Omental fat pad (tissue), 4 donors: Measurements from ENCODE around the gene BCAS4. TPM values are rescaled to one million over a fixed set of nuclear protein-coding genes. Genes with fewer than 3 reads are reported as not detected.

Experiments used
- ATAC-seq: fragments of 150-250 bp; one replicate; pipeline ENCODE4 v1.9.1; 2016; ENCODE audit warnings: mild to moderate bottlenecking, moderate library complexity; ENCODE audit not compliant: low FRiP score
- DNase-seq: peaks from one replicate; pipeline ENCODE4 v3.0.0-alpha.2; 2019; ENCODE audit warnings: low spot score
- total RNA-seq, 4 donors: library from RNA; depleted of rRNA; stranded (reverse); fragments of >200 nt; gene quantifications; one replicate each; pipeline ENCODE4 v1.1.0, GENCODE V29; 2016
- TF ChIP-seq, protein P1 (sequence below), 3 donors: fragments of 450-650 bp; IDR thresholded peaks; one replicate each; pipeline ENCODE4 v1.5.1; 2016 to 2017; ENCODE audit warnings: antibody characterized with exemption in 3 of 3, mild to moderate bottlenecking in 3 of 3, moderate library complexity in 2 of 3

The BCAS4 gene
- total RNA-seq, 4 donors from 2014 or later = 1.4 to 6.5 (median 3.1) TPM

GRCh38 chr20:50854506-50855249, 59.8 kb downstream of the BCAS4 start:
- DNase-seq (no peak), ATAC-seq (no peak)
- TF ChIP-seq, protein P1, sequence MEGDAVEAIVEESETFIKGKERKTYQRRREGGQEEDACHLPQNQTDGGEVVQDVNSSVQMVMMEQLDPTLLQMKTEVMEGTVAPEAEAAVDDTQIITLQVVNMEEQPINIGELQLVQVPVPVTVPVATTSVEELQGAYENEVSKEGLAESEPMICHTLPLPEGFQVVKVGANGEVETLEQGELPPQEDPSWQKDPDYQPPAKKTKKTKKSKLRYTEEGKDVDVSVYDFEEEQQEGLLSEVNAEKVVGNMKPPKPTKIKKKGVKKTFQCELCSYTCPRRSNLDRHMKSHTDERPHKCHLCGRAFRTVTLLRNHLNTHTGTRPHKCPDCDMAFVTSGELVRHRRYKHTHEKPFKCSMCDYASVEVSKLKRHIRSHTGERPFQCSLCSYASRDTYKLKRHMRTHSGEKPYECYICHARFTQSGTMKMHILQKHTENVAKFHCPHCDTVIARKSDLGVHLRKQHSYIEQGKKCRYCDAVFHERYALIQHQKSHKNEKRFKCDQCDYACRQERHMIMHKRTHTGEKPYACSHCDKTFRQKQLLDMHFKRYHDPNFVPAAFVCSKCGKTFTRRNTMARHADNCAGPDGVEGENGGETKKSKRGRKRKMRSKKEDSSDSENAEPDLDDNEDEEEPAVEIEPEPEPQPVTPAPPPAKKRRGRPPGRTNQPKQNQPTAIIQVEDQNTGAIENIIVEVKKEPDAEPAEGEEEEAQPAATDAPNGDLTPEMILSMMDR (IDR thresholded peaks at IDR 0.05) = no peak

DNA sequence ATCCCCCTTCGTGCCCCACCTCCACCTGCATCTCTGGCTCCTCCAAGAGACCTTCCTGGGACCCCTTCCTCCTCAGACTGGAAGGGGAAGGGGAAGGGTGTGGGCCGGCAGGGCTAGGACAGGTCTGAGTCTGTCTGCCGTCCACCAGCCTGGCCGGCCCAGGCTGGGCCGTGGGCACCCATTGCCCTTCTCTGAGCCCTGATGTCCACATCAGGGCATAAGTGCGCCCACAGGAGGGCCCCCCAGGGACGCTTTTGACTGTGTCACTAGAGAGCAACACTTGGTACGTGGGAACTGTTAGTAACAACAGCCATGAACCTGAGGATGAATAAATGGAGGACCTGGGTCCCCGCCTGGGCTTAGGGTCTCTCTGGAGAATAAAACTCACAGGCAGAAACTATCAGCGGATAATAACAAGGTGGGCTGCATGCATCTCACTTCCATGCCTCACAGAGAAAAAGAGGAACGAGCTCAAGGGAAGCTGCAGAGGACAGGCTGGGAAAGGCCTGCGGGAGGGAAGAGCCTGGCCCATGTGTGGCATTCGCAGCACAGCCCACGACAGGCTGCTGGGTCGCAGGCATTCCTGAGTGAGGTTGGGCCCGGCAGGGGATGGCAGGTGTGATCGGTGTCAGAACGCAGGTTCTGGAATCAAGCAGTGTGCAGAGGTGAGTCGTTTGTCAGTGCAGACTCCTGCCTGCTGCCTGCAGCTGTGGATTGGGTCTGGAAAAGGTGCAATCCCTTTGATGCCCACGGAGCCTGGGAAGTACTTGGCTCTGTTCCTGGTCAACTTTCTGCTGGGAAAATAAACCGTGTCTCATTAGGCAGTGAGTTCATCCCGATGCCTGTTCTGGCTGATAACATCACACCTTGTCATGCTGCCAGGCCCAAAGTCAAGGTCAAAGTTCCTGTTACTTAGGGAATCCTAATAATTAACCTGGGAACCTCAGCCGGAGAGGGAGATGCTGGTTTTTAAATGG, 60.9 kb downstream of the BCAS4 start:
- ATAC-seq (no peak), DNase-seq (no peak)
- TF ChIP-seq, protein P1 (IDR thresholded peaks at IDR 0.05) = no peak

- DNase-seq (no peak), ATAC-seq (no peak)
- TF ChIP-seq, protein P1 (IDR thresholded peaks at IDR 0.05) = no peak
Observed at GRCh38 chr20:50856475-50857041, 61.7 kb downstream of the BCAS4 start.

DNA sequence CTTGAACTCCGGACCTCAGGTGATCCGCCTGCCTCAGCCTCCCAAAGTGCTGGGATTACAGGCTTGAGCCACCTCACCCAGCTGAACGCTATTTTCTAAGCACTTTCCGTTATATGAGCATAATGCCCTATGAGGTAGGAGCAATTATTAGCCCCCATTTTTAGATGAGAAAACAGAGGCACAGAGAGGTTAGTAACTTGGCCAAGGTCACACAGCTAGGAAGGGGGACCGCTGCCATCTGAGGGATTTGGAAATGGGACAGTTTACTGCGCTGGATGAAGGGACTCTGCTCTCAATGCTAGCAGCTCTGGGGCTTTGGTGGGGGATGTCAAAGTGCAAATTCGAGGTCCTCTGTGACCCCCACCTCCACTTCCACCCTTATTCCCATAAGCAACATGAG, 62.5 kb downstream of the BCAS4 start:
- TF ChIP-seq, protein P1 (IDR thresholded peaks at IDR 0.05) = no peak
- no peak for ATAC-seq
- DNase-seq = no peak

- ATAC-seq (no peak), DNase-seq (no peak)
- TF ChIP-seq, protein P1 (IDR thresholded peaks at IDR 0.05) = no peak
Observed at GRCh38 chr20:50858525-50858924, 63.7 kb downstream of the BCAS4 start.

DNA sequence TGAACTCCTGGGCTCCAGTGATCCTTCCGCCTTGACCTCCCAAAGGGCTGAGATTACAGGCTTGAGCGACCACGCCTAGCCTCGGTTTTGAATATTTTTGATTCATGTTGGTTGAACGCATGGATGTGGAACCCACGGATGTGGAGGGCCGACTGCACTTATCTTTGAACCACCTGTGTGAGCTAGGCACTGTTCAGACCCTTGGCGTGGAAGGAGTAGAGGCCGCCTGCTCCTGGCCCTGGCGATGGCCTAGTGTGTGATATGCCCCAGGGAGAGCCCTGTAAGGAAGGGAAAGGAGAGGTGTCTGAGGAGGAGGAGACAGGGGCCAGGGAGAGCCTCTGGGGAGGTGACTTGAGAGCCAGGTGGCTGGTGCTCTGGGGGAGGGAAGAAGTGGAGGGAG, 64.3 kb downstream of the BCAS4 start:
- DNase-seq (no peak), ATAC-seq (no peak)
- TF ChIP-seq, protein P1 (IDR thresholded peaks at IDR 0.05) = no peak
